HEK293 (cell line): ENCODE results near the gene C9orf78.

Experiments used
- CTCF ChIP-seq: fragments of 450-650 bp; formaldehyde crosslinking; IDR thresholded peaks from 2 replicates; pipeline ENCODE4 v1.5.1; 2016; ENCODE audit warnings: missing biosample characterization, missing genetic modification characterization
- KLF1 ChIP-seq: fragments of 450-650 bp; formaldehyde crosslinking; IDR thresholded peaks from 2 replicates; pipeline ENCODE4 v1.5.1; 2016; ENCODE audit warnings: missing biosample characterization, missing genetic modification characterization
- PBX3 ChIP-seq: sonication (generic); formaldehyde crosslinking; IDR thresholded peaks from 2 replicates; pipeline ENCODE4 v1.8.1; 2022; ENCODE audit warnings: mild to moderate bottlenecking, moderate library complexity, missing genetic modification reagents
- PRDM10 ChIP-seq: fragments of 450-650 bp; formaldehyde crosslinking; IDR thresholded peaks from 2 replicates; pipeline ENCODE4 v1.5.1; 2016; ENCODE audit warnings: missing biosample characterization, missing genetic modification characterization
- ZNF624 ChIP-seq: fragments of 450-650 bp; formaldehyde crosslinking; IDR thresholded peaks from 2 replicates; pipeline ENCODE4 v1.5.1; 2017; ENCODE audit warnings: missing biosample characterization, missing genetic modification characterization
- ZNF677 ChIP-seq: fragments of 450-650 bp; IDR thresholded peaks from 2 replicates; pipeline ENCODE4 v1.5.0; 2018; ENCODE audit warnings: missing biosample characterization, mild to moderate bottlenecking, missing genetic modification characterization, moderate library complexity
- ZNF76 ChIP-seq: fragments of 450-650 bp; formaldehyde crosslinking; IDR thresholded peaks from 2 replicates; pipeline ENCODE4; 2016; ENCODE audit warnings: low read depth, missing biosample characterization, missing genetic modification characterization, borderline replicate concordance
- ZNF785 ChIP-seq: fragments of 450-650 bp; formaldehyde crosslinking; IDR thresholded peaks from 2 replicates; pipeline ENCODE4 v1.5.1; 2016; ENCODE audit warnings: missing biosample characterization, missing genetic modification characterization
- ZNF830 ChIP-seq: fragments of 450-650 bp; IDR thresholded peaks from 2 replicates; pipeline ENCODE4 v1.5.0; 2018; ENCODE audit warnings: missing biosample characterization, missing genetic modification characterization, low read depth, mild to moderate bottlenecking, moderate library complexity

- TF ChIP-seq PRDM10 (tag by site-specific recombination) (no peak), CTCF (no peak), KLF1 (tag by site-specific recombination) (no peak), ZNF785 (tag by site-specific recombination) (no peak), PBX3 (CRISPR knock-in tag) (no peak), ZNF830 (tag by site-specific recombination) (no peak), ZNF624 (no peak), ZNF677 (no peak), ZNF76 (tag by site-specific recombination) (no peak)
Observed at GRCh38 chr9:129809346-129809745, 25.7 kb downstream of the C9orf78 start.
